HepG2 (cell line): ENCODE data around the gene HDAC10. TPM values are rescaled to one million over a fixed set of nuclear protein-coding genes. Genes with fewer than 3 reads are reported as not detected.

Experiments
- ATAC-seq: fragments of 200-7000 bp; cut with Tn5 transposase; 3 replicates; pipeline ENCODE4 v1.9.1; 2020; ENCODE audit warnings: mild to moderate bottlenecking, moderate library complexity
- BruUV-seq: library from RNA; stranded (reverse); fragments of 400-500 nt; replicated peaks from 2 replicates; lab custom pipeline; 2021; lab: Mats Ljungman, UMichigan
- CTCF ChIA-PET: fragments of 300-600 bp; formaldehyde crosslinking; extraction: SDS; loops from one replicate; lab custom pipeline; 2021; ENCODE audit warnings: low total read pairs, inconsistent platforms, low intra/inter-chr PET ratio; lab: Yijun Ruan, JAX
- POLR2A ChIA-PET: fragments of 350-600 bp; sonication (Branson Sonifier 250); formaldehyde crosslinking; loops from one replicate; lab custom pipeline; 2020; ENCODE audit warnings: antibody characterized with exemption, inconsistent platforms; lab: Yijun Ruan, JAX
- DNase-seq: peaks from one replicate; pipeline ENCODE4 v3.0.0-alpha.2; 2015; ENCODE audit warnings: low spot score
- FAIRE-seq: peaks from 3 replicates; lab custom pipeline; 2011; peaks lifted over from hg19 to GRCh38; lab: Jason Lieb, UNC
- H2AFZ ChIP-seq: one replicate; pipeline ENCODE4 v1.6.1; 2011; ENCODE audit warnings: low read length, inconsistent platforms
- H3K27ac ChIP-seq: fragments of 300-600 bp; 3 replicates; pipeline ENCODE4 v1.8.0; 2011; ENCODE audit warnings: mixed run types, mild to moderate bottlenecking, mixed read lengths, low read length, inconsistent platforms; ENCODE audit not compliant: insufficient read depth; ENCODE audit errors: extremely low read length
- H3K27me3 ChIP-seq, 2 experiments: fragments of 200-600 bp in 1 of 2; 2 replicates in 1 of 2; 3 replicates in 1 of 2; pipeline versions ENCODE4 v1.6.0 to v1.8.0; 2011; ENCODE audit warnings: low read length in 2 of 2, mild to moderate bottlenecking in 2 of 2, moderate library complexity in 2 of 2, inconsistent platforms in 1 of 2; ENCODE audit not compliant: insufficient read depth in 2 of 2, control insufficient read depth in 1 of 2
- H3K36me3 ChIP-seq, 2 experiments: fragments of 200-600 bp in 1 of 2; replicated peaks in 1 of 2; 2 replicates in 1 of 2; 3 replicates in 1 of 2; pipeline versions ENCODE4 v1.5.1 to v1.8.0; 2011; ENCODE audit warnings: low read length in 2 of 2, inconsistent platforms in 1 of 2; ENCODE audit not compliant: insufficient read depth in 2 of 2, control insufficient read depth in 1 of 2
- H3K4me1 ChIP-seq: 2 replicates; pipeline ENCODE4 v1.5.1; 2012; ENCODE audit warnings: low read length, inconsistent platforms; ENCODE audit not compliant: insufficient read depth
- H3K4me2 ChIP-seq: 2 replicates; pipeline ENCODE4 v1.6.0; 2011; ENCODE audit warnings: low read depth, low read length, inconsistent platforms
- H3K4me3 ChIP-seq, 3 experiments: fragments of 200-600 bp in 1 of 3; sonication (generic), shearing (Covaris generic) in 1 of 3; replicated peaks in 1 of 3; 2 replicates each; pipeline ENCODE4 v1.5.1; 2011 to 2016; ENCODE audit warnings: low read length in 3 of 3, inconsistent platforms in 2 of 3, low read depth in 2 of 3, mild to moderate bottlenecking in 2 of 3, control low read depth in 1 of 3, mixed read lengths in 1 of 3; ENCODE audit not compliant: insufficient read depth in 1 of 3
- H3K79me2 ChIP-seq: one replicate; pipeline ENCODE4 v1.6.1; 2011; ENCODE audit warnings: low read length, inconsistent platforms; ENCODE audit not compliant: insufficient read depth
- H3K9ac ChIP-seq: 2 replicates; pipeline ENCODE4 v1.6.0; 2011; ENCODE audit warnings: mild to moderate bottlenecking, low read depth, low read length, inconsistent platforms; ENCODE audit not compliant: insufficient read depth
- H3K9me3 ChIP-seq: 2 replicates; pipeline ENCODE4 v1.5.1; 2012; ENCODE audit warnings: mild to moderate bottlenecking, low read length
- H4K20me1 ChIP-seq: 2 replicates; pipeline ENCODE4 v1.6.0; 2011; ENCODE audit warnings: inconsistent platforms, mild to moderate bottlenecking, low read length, moderate library complexity; ENCODE audit not compliant: insufficient read depth
- ADNP ChIP-seq: sonication (generic); formaldehyde crosslinking; IDR thresholded peaks from 2 replicates; pipeline ENCODE4 v1.4.0; 2020; ENCODE audit warnings: missing genetic modification reagents
- DZIP1 ChIP-seq: sonication (generic); formaldehyde crosslinking; IDR thresholded peaks from 2 replicates; pipeline ENCODE4 v1.5.0; 2020; ENCODE audit warnings: mild to moderate bottlenecking, missing genetic modification reagents
- ELK4 ChIP-seq: sonication (generic); formaldehyde crosslinking; IDR thresholded peaks from 2 replicates; pipeline ENCODE4 v1.9.0; 2021; ENCODE audit warnings: missing genetic modification reagents, borderline replicate concordance
- HNF4G ChIP-seq, 2 experiments: sonication (generic) in 1 of 2; formaldehyde crosslinking in 1 of 2; IDR thresholded peaks; 2 replicates each; pipeline versions ENCODE4 v1.4.0 to v1.6.1; 2011 to 2020; ENCODE audit warnings: borderline replicate concordance in 2 of 2, low read depth in 2 of 2, mild to moderate bottlenecking in 2 of 2, low read length in 1 of 2, missing genetic modification reagents in 1 of 2, moderate library complexity in 1 of 2
- MTA3 ChIP-seq: sonication (generic); formaldehyde crosslinking; IDR thresholded peaks from 2 replicates; pipeline ENCODE4 v1.4.0; 2020; ENCODE audit warnings: missing genetic modification reagents
- SP2 ChIP-seq: sonication (generic); formaldehyde crosslinking; IDR thresholded peaks from 2 replicates; pipeline ENCODE4 v1.5.1; 2020; ENCODE audit warnings: mild to moderate bottlenecking, missing genetic modification reagents
- STAT5B ChIP-seq: sonication (generic); formaldehyde crosslinking; IDR thresholded peaks from 2 replicates; pipeline ENCODE4 v1.4.0; 2020; ENCODE audit warnings: missing genetic modification reagents
- ZNF224 ChIP-seq: sonication (generic); formaldehyde crosslinking; IDR thresholded peaks from 2 replicates; pipeline ENCODE4 v1.5.0; 2020; ENCODE audit warnings: mild to moderate bottlenecking, missing genetic modification reagents
- ZNF326 ChIP-seq: sonication (generic); formaldehyde crosslinking; IDR thresholded peaks from 2 replicates; pipeline ENCODE4 v1.4.0; 2020; ENCODE audit warnings: missing genetic modification reagents, borderline replicate concordance
- ZNF546 ChIP-seq: sonication (generic); formaldehyde crosslinking; conservative IDR thresholded peaks from 2 replicates; pipeline ENCODE4 v1.8.1; 2023; ENCODE audit warnings: mild to moderate bottlenecking, missing genetic modification reagents
- ZNF780A ChIP-seq: sonication (generic); formaldehyde crosslinking; IDR thresholded peaks from 2 replicates; pipeline ENCODE4 v1.8.0; 2022; ENCODE audit warnings: mild to moderate bottlenecking, missing genetic modification reagents, moderate library complexity
- WGBS: methylation state at CpG from one replicate; pipeline ENCODE4 v1.1.6; 2017; ENCODE audit warnings: low lambda C conversion rate; 5-methylcytosine and 5-hydroxymethylcytosine counted together
- in situ Hi-C: cut with HindIII; loops from 2 replicates; pipeline ENCODE4 v1.10.0; 2017; ENCODE audit warnings: low pct_unique_long_range_greater_than_20kb; ENCODE audit not compliant: extremely low pct_ligation_motif_present
- intact Hi-C: fragments of 100-400 bp; cut with micrococcal nuclease; formaldehyde crosslinking; loops from one replicate; pipeline ENCODE4 v1.10.0; 2022; ENCODE audit not compliant: unreplicated experiment
- polyA plus RNA-seq, 8 experiments: library from polyadenylated mRNA; depleted of rRNA in 3 of 8; stranded (reverse) in 7 of 8; unstranded in 1 of 8; fragments of >200 nt; fragmentation: Illumina TruSeq in 4 of 8; extraction: Trizol in 4 of 8; gene quantifications; 2 replicates each; pipeline versions ENCODE4 v1.2.1 to v1.2.3, GENCODE V29; 2011 to 2016; ENCODE audit warnings: low read depth in 4 of 8, missing spikeins in 1 of 8, mixed read lengths in 1 of 8; ENCODE audit not compliant: insufficient read depth in 1 of 8
- total RNA-seq, 5 experiments: library from RNA; depleted of rRNA; stranded (reverse); fragments of >200 nt; fragmentation: Illumina TruSeq; extraction: Trizol; gene quantifications; 2 replicates each; pipeline ENCODE4 v1.2.3, GENCODE V29; 2016; ENCODE audit warnings: low read depth in 1 of 5
- TF ChIP-seq, protein P1 (sequence below): sonication (generic); formaldehyde crosslinking; IDR thresholded peaks from 2 replicates; pipeline ENCODE4 v1.4.0; 2020; ENCODE audit warnings: mild to moderate bottlenecking, missing genetic modification reagents
- TF ChIP-seq, protein P2 (sequence below): sonication (generic); formaldehyde crosslinking; IDR thresholded peaks from 2 replicates; pipeline ENCODE4 v1.8.1; 2023; ENCODE audit warnings: mild to moderate bottlenecking, missing genetic modification reagents

HDAC10 gene
- total and polyA plus RNA-seq, 2 of the 13 experiments (the other 11 are each of a cell fraction or from before 2014, with no cell fraction given): 13.9 to 14.9 TPM

DNA sequence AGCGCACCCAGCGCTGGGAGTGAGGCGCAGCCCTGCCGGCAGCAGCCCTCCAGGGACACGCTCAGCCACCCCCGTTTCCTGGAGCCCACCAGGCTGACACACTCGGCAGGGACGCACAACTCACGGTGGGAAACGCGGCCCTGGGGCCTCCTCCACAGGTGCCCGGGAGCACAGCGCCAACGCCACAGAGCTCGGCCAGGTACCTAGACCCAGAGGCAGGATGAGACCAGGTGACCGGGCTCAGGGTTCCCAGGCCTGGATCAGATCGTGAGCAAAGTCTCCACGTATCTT is 24.2 kb downstream of the HDAC10 start:
- H3K36me3 ChIP-seq: peaks cover 17 to 34% of the 10 kb centered on the region in 2 experiments; a peak in 4 of 5 replicates
- no TSS peak for BruUV-seq
- TF ChIP-seq SP2 (CRISPR knock-in tag): no peak
- TF ChIP-seq ZNF224 (CRISPR knock-in tag): no peak
- TF ChIP-seq HNF4G (IDR thresholded peaks at IDR 0.05; ENCODE audit: borderline replicate concordance, low read depth, low read length): no peak
- no peak for TF ChIP-seq HNF4G (CRISPR knock-in tag; IDR thresholded peaks at IDR 0.05; ENCODE audit: borderline replicate concordance, low read depth)
- no peak for TF ChIP-seq STAT5B (CRISPR knock-in tag)
- no peak for TF ChIP-seq ELK4 (CRISPR knock-in tag)
- no peak for TF ChIP-seq ADNP (CRISPR knock-in tag)
- TF ChIP-seq ZNF546 (CRISPR knock-in tag): no peak
- TF ChIP-seq ZNF780A (CRISPR knock-in tag): no peak
- TF ChIP-seq ZNF326: no peak
- TF ChIP-seq, protein P1, sequence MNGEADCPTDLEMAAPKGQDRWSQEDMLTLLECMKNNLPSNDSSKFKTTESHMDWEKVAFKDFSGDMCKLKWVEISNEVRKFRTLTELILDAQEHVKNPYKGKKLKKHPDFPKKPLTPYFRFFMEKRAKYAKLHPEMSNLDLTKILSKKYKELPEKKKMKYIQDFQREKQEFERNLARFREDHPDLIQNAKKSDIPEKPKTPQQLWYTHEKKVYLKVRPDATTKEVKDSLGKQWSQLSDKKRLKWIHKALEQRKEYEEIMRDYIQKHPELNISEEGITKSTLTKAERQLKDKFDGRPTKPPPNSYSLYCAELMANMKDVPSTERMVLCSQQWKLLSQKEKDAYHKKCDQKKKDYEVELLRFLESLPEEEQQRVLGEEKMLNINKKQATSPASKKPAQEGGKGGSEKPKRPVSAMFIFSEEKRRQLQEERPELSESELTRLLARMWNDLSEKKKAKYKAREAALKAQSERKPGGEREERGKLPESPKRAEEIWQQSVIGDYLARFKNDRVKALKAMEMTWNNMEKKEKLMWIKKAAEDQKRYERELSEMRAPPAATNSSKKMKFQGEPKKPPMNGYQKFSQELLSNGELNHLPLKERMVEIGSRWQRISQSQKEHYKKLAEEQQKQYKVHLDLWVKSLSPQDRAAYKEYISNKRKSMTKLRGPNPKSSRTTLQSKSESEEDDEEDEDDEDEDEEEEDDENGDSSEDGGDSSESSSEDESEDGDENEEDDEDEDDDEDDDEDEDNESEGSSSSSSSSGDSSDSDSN (CRISPR knock-in tag): no peak
- TF ChIP-seq MTA3 (CRISPR knock-in tag): no peak
- TF ChIP-seq, protein P2, sequence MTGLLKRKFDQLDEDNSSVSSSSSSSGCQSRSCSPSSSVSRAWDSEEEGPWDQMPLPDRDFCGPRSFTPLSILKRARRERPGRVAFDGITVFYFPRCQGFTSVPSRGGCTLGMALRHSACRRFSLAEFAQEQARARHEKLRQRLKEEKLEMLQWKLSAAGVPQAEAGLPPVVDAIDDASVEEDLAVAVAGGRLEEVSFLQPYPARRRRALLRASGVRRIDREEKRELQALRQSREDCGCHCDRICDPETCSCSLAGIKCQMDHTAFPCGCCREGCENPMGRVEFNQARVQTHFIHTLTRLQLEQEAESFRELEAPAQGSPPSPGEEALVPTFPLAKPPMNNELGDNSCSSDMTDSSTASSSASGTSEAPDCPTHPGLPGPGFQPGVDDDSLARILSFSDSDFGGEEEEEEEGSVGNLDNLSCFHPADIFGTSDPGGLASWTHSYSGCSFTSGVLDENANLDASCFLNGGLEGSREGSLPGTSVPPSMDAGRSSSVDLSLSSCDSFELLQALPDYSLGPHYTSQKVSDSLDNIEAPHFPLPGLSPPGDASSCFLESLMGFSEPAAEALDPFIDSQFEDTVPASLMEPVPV (CRISPR knock-in tag): no peak
- no peak for TF ChIP-seq DZIP1 (CRISPR knock-in tag)
- TF ChIP-seq, all 625 proteins: peak for 0

More for the DNA sequence above, 24.2 kb downstream of the HDAC10 start:
- Histone ChIP-seq H3K4me2 (no peak overlapping the region), H3K27me3 (no peaks in the 10 kb centered on the region), H3K4me1 (peaks cover 11% of the 10 kb centered on the region), H3K9me3 (no peaks in the 10 kb centered on the region), H4K20me1 (no peaks in the 10 kb centered on the region), H3K27ac (no peak overlapping the region), H3K4me3 (no peak overlapping the region), H2AFZ (no peak overlapping the region), H3K79me2 (no peaks in the 10 kb centered on the region), H3K9ac (no peak overlapping the region)
- in situ Hi-C loops: no loop called here
- WGBS: 100% methylated on average over 7 of the region's 18 CpGs
- ATAC-seq (no peak), DNase-seq (no peak), FAIRE-seq (no peak)
- CTCF ChIA-PET: no interaction called here
- intact Hi-C loops: no loop called here
- POLR2A ChIA-PET: no interaction called here
